ENCODE results near the gene NPM3.
"Not testable (repeated sequence)": the region's sequence is repeated elsewhere in the genome, so short reads cannot be mapped to it uniquely, and the experiment has no call there.

Gene NPM3

DNA sequence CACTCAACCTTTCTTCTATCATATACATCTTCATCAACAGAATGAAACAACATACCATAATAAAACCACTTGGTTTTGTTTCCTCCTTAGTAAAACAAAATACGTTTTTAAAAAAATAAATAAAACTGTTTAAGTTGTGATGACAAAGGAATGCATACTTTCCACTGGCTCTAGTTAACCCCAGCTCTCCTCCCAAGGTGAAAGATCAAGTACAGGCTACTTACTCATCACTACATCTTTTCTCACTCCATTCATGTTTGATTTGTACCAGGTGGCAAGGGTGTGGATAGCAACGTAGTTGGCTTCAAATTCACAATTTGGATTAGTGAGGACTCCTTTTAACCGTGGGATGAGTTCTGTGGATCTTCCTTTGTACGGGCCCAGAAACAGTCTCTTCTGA is 20.3 kb upstream of the NPM3 start:
- DNase-seq: no peak

DNA sequence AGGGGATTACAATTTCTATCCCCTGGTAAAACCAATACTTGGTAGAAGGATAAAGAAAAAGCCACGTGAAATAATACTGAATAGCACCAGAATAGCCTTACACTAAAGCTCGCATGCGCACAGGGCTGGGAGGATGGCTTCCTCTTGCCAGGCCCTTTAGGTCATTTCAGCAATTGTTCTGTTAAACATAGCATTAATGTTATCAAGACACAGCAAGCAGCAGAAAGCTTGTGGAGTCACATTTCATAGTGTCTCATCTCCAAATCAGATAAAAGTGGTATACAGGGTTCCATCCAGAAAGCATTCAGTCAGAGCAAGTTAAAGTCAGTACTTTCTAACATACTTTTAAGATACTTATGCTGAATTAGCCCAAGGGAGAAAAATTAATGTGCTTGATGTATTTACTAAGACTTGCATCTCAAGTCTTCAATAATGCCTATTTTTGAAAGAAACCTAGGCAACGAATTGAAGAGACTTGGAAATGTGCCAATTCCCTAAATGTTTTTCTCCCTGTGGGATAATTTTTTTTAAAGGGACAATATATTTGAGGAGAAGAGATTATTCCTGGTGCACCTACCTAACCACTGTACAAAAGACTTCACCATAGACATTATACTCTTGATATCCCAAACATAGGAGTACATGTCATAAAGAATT is 14.3 kb upstream of the NPM3 start:
- no peak for DNase-seq

GRCh38 chr10:101793526-101793925 is 10.3 kb upstream of the NPM3 start:
- DNase-seq: no peak

DNA sequence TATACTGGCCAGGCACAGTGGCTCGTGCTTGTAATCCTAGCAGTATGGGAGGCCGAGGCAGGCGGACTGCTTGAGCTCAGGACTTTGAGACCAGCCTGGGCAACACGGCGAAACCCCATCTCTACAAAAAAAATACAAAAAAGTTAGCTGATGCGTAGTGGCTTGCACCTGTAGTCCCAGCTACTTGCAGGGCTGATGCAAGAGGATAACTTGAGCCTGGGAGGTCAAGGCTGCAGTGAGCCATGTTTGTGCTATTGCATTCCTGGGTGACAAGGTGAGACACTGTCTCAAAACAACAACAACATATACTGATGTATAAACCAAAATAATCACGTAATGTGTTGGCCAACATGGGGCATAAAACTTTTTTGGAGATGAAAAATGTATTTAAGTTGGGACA is 6.4 kb upstream of the NPM3 start:
- DNase-seq: no peak

DNA sequence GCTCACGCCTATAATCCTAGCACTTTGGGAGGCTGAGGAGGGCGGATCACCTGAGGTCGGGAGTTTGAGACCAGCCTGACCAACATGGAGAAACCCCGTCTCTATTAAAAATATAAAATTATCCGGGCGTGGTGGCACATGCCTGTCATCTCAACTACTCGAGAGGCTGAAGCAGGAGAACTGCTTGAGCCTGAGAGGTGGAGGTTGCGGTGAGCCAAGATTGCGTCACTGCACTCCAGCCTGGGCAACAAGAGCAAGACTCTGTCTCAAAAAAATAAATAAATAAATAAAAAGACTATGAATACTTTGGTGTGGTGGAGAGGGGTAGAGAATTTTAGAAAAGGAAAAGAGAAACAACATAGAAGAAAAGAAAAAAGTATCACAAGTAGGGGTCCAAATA is 6.0 kb upstream of the NPM3 start:
- not testable (repeated sequence) for DNase-seq

DNA sequence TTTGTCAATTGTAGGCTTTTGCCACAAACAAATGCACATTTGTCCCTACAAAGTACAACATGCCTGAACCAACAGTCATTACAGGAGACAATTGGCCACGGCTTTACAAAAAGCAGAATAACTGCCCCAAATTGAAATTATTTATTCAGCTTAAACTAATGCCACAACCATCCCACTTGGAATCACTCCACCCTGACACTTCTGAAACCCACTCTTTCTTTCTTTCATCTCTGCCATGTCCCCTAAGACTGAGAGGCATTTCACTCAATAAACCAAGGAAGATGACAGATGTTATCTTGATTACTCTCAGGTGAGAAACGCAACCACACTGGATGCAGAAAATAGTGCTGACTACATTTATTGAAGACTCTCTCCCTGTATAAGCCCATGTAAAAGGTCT is 2.6 kb upstream of the NPM3 start:
- no peak for DNase-seq

GRCh38 chr10:101784558-101784957 is 1.3 kb upstream of the NPM3 start:
- DNase-seq: no peak

DNA sequence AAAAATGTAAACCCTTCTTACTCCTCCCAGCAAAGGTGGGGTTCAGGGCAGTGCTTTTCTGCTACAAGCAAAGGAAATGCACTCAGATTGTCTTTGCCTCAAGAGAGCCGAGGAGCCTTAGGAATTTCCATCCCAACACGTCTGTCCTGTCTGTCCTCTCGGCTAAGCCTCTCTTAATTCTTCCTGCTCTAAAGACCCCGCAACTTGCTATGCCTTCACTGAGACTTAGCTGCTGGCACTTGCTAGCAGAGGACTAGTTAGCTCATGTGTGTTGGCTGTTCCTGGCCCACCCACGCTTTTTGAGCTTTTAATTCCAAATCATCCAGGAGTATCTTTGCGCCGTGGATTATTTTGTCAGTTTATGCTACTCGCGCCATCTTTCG is 481 bp upstream of the NPM3 start:
- no peak for DNase-seq

DNA sequence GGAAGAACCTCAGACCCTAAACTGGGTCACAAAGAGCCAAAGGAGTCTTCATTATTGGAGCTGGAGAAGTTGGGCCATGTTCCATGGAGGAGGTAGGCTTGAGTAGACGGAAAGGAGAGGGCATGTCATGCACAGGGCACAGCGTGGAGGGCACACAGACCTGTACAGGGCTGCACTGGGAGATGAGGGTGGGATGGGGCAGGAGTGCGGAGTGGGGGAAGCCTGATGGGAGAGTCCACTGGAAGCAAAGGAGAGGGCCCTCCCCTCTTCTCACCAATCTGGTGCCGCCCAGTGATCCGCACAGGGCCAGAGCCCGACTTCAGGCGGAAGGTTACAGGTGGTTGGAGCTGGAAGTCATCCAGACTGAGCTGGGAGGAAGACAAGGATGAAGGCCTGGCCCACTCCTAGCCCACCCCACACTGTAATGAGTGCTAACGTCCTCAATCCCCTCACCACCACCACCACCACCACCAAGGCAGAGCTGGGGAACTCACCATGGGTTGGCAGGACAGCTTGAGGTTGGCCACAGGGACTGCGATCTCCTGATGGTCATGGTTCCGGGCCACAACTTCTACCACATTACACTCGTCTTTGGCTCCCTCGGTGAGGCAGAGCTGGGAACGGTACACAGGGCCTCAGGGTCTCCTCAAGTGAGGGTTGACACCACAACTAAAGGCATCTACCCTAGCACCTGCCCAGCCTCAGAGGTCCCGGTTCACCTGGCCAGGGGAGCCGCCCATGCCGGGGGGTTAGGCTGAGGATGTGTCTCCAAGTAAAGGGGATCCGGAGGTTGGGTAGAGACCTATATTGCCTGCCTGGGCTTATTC is 1.0 kb downstream of the NPM3 start:
- DNase-seq: no peak

- DNase-seq: no peak
These were observed 1.6 kb downstream of the NPM3 start for GRCh38 chr10:101781655-101781983.

DNA sequence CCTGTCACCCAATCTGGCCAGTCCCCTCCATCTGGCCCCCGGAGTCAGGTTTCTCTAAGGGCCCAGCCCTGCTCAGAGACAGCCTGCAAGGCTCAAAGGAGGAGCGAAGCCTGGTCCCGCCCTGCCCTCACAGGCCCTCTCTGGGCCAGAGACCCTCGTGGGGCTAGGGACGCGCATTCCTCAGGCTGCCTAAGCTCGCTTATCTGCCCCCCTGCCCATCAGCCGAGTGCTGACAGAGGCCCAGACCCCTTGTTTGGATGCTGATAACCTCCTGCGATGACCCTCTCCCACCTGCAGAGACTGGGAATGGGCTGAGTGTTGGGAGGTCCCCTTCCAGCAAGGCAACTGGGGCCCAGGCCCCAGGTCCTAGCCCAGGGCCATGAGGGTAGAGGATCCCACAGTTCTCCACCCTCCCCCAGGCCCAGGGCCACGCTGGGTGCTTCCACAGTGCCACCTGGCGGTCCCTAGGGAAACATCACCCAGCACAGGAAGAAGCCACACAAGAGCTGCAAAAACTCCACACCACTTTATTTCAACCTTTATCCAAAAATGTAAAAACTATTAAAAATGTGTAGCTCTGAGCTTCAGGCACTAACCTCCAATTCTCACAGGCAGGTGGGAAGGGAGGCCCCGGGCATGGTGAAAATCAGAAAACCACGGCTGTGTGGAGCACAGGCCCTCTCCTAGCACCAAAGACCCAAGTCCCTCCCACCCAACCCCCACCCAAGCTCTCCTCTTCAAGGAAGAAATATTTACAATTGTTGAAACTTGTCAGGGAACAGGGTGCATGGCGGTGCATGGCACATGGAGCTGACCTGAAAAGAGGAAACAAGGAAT is 2.2 kb downstream of the NPM3 start:
- peak; percentile 18 to 62 (median 46) for DNase-seq

DNA sequence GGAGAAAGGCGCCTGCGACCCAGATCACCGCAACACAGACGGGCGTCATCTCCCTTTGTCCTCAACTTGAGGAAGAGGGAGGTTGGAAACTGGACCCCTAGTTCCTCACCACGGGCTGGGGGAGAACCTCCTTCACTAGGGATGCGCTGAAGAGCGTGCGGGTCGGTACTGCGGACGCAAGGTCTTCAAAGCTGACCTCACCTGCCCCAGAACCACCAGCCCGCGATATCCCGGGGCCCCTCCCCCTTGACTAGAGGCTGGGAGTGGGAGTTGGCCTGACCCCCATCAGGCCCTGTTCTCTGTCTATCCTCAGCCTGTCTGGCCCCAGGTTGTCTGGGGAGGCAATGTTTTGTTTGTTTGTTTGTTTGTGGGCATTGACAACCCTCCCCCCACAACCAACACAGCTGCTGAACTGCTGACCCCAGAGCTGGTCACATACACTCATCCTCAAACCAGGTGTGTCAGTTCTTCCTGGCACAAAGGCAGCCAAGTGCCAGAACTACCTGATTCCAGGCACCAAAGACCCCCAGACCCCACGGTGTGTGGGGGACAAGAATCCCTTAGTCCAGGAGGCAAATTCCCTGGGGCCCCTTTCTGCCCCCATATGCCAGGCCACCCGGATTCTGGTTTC is 2.9 kb downstream of the NPM3 start:
- no peak for DNase-seq

- peak; percentile 59 to 79 (median 72) for DNase-seq
These were observed 3.6 kb downstream of the NPM3 start for GRCh38 chr10:101779544-101780186.

GRCh38 chr10:101778781-101779543 is 4.3 kb downstream of the NPM3 start:
- peak in 1 of 4 experiments; percentile 26 for DNase-seq

DNA sequence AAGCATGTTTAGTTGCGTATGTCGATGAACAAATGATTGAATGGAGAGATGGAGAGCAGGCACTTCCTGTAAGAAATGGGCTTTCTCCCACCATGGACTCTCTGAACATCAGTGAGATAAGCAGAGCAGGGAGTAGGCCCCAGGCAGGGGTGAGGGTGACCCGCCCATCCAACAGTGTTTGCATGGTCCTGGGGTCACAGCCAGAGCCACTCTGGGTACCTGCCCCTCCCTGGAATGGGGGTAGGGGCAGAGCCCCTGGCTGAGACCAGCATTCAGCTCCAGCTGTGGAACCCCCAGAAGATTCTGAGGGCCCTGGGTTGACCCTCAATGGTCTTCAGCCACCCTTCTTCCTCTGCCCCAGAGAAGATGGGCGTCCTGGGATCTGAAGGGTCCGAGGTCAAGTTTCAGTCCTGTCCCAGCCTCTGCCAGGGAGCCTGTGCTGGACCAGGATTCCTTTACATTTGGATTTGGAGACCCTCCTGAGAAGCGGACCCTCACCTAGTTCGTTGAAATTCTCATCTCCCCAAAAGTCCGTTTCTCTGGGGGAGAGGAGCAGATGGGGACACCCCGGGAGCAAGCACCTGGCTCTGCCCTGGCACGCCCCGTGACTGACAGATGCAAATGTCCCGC is 5.0 kb downstream of the NPM3 start:
- no peak for DNase-seq

DNA sequence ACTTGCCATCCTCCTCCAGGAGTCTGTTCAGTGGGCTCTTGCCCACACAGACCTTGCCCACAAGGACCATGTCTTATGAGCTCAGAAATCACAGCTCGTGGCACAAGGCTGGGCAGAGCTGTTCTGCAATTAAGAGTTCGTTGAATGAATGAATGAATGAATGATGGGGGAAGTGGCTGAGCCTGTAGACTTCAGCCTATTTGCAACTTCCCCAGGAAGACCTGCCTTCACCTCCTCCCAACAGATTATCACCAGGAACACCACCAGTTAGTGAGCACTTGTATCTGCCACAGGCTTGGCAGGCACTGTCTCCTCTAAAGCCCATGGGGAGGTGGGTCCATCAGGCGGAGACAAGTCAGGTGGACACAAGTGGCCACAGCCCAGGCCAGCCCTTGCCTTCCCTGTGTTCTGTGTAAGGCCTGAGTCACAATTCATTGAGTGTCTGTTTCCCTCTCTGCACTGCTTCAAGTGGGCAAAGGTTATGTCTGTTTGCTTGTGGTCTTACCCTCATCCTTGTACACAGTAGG is 5.6 kb downstream of the NPM3 start:
- no peak for DNase-seq

DNA sequence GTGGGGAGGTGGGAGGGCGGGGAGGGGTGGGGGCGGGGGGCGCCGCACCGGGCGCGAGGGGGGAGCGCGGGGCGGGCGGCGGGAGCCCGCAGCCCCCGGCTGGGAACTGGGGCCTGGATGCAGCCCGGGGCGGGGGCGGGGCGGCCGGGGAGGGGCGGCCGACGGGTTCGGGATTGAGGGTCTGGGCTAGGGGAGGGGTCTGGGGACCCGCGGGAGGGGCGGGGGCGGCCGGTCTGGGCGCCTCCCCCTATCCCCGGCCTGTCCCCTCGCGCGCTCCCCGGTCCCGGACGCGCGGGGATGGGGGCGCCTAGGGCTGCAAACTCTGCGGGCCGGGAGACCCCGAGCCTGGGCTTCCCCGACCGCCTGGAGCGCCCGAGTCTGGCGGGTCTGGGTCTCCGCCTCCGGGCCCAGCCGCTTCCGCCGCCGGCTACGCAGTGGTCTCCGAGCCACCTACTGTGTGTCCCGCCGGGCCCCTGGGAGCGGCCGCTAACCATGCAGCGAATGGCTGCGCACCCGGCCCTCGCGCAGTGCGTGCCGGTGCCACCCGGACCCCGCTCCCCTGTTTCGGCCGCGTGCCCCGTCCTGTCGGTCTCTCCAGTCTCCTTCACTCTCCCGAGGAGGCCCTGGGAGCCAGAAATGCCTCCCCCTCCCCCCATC is 7.0 kb downstream of the NPM3 start:
- DNase-seq: no peak

GRCh38 chr10:101775273-101776160 is 7.7 kb downstream of the NPM3 start, which contains the start of gene FGF8:
Gene FGF8, minus strand, starts transcription at chr10:101776114. Its CDS starts 214 bp downstream, at chr10:101775900.
- no peak for DNase-seq

- DNase-seq: no peak
These were observed 8.5 kb downstream of the NPM3 start for GRCh38 chr10:101774589-101775272.
